Measurements from ENCODE around the gene ARHGAP44.

- TF ChIP-seq USF2 (IDR thresholded peaks at IDR 0.05; ENCODE audit: low read depth, low read length) (no peak), CTCF (conservative IDR thresholded peaks at IDR 0.05; ENCODE audit: low read depth, low read length) (no peak), MAFK (IDR thresholded peaks at IDR 0.05; ENCODE audit: low read depth, low read length) (no peak), POLR2A (IDR thresholded peaks at IDR 0.05; ENCODE audit: low read depth, low read length) (no peak), RFX5 (IDR thresholded peaks at IDR 0.05; ENCODE audit: low read depth, low read length) (no peak), CEBPB (IDR thresholded peaks at IDR 0.05; ENCODE audit: low read depth, low read length) (no peak), RAD21 (IDR thresholded peaks at IDR 0.05; ENCODE audit: low read length) (no peak), SMC3 (IDR thresholded peaks at IDR 0.05; ENCODE audit: low read depth, low read length) (no peak), MXI1 (IDR thresholded peaks at IDR 0.05; ENCODE audit: borderline replicate concordance, low read depth, low read length) (no peak), RCOR1 (IDR thresholded peaks at IDR 0.05; ENCODE audit: insufficient replicate concordance, low read length) (no peak), FOS (IDR thresholded peaks at IDR 0.05; ENCODE audit: low read depth, low read length) (no peak), ELK1 (IDR thresholded peaks at IDR 0.05; ENCODE audit: borderline replicate concordance, low read depth, low read length) (no peak)
Measured at GRCh38 chr17:12973496-12974004, 184.3 kb downstream of the ARHGAP44 start.

All from IMR-90 (cell line).